HCT116 (cell line): ENCODE data around the gene RYR2. TPM values are rescaled to one million over a fixed set of nuclear protein-coding genes. Genes with fewer than 3 reads are reported as not detected.

Experiments used
- ATAC-seq: fragments of 200-7000 bp; cut with Tn5 transposase; 2 replicates; pipeline ENCODE4 v1.9.1; 2020; ENCODE audit warnings: mild to moderate bottlenecking, moderate library complexity
- BruUV-seq: library from RNA; stranded (reverse); fragments of 400-500 nt; replicated peaks from 2 replicates; lab custom pipeline; 2021; lab: Mats Ljungman, UMichigan
- CTCF ChIA-PET: fragments of 300-600 bp; sonication (Branson Sonifier 250); formaldehyde crosslinking; loops from one replicate; lab custom pipeline; 2021; ENCODE audit warnings: antibody characterized with exemption; lab: Charles Lee
- POLR2A ChIA-PET: fragments of 300-600, 350-600 bp; sonication (Branson Sonifier 250); formaldehyde crosslinking; loops from one replicate; lab custom pipeline; 2021; ENCODE audit warnings: antibody characterized with exemption; lab: Charles Lee
- RAD21 ChIA-PET, 2 experiments: fragments of 300-600 bp; sonication (Branson Sonifier 250); formaldehyde crosslinking; loops; one replicate each; lab custom pipeline; 2023; ENCODE audit warnings: low total read pairs in 2 of 2; ENCODE audit not compliant: uncharacterized antibody in 2 of 2, unreplicated experiment in 2 of 2, low non-redundant PET in 1 of 2; lab: Charles Lee
- DNase-seq: peaks from one replicate; pipeline ENCODE4 v3.0.0-alpha.2; 2010; ENCODE audit warnings: low read depth, low spot score
- H2AFZ ChIP-seq: fragments of 200-600 bp; shearing (Covaris generic), sonication (generic); 2 replicates; pipeline ENCODE4 v1.6.1; 2017; ENCODE audit warnings: low read depth, mixed run types, mixed read lengths, antibody characterized with exemption, low read length; ENCODE audit not compliant: poor library complexity, severe bottlenecking
- H3K27ac ChIP-seq: 2 replicates; pipeline ENCODE4 v1.5.1; 2012; ENCODE audit warnings: low read depth, low read length
- H3K27me3 ChIP-seq: fragments of 200-600 bp; sonication (generic); 2 replicates; pipeline ENCODE4 v1.6.1; 2016; ENCODE audit warnings: mixed run types, low read length, mixed read lengths; ENCODE audit not compliant: insufficient read depth
- H3K36me3 ChIP-seq, 2 experiments: fragments of 200-500 bp in 1 of 2; fragments of 200-600 bp in 1 of 2; sonication (Bioruptor generic) in 1 of 2; sonication (generic) in 1 of 2; 2 replicates each; pipeline versions ENCODE4 v1.5.1 to v1.6.1; 2014 to 2016; ENCODE audit warnings: low read length in 2 of 2, inconsistent platforms in 1 of 2, mixed read lengths in 1 of 2, mixed run types in 1 of 2; ENCODE audit not compliant: insufficient read depth in 2 of 2, control insufficient read depth in 1 of 2
- H3K4me1 ChIP-seq, 2 experiments: fragments of 200-600 bp in 1 of 2; sonication (generic) in 1 of 2; 2 replicates each; pipeline versions ENCODE4 v1.5.1 to v1.6.1; 2012 to 2017; ENCODE audit warnings: low read length in 2 of 2, inconsistent platforms in 1 of 2, mild to moderate bottlenecking in 1 of 2, mixed read lengths in 1 of 2, mixed run types in 1 of 2, moderate library complexity in 1 of 2; ENCODE audit not compliant: insufficient read depth in 2 of 2, control insufficient read depth in 1 of 2
- H3K4me2 ChIP-seq: fragments of 200-600 bp; sonication (generic); 2 replicates; pipeline ENCODE4 v1.6.1; 2017; ENCODE audit warnings: mixed run types, low read length, mixed read lengths
- H3K4me3 ChIP-seq, 2 experiments: fragments of 200-600 bp in 1 of 2; sonication (generic) in 1 of 2; replicated peaks in 1 of 2; 2 replicates each; pipeline ENCODE4 v1.5.1; 2011 to 2016; ENCODE audit warnings: low read length in 2 of 2, control low read depth in 1 of 2, low read depth in 1 of 2, mild to moderate bottlenecking in 1 of 2, mixed read lengths in 1 of 2, mixed run types in 1 of 2
- H3K79me2 ChIP-seq: fragments of 200-600 bp; sonication (generic); 2 replicates; pipeline ENCODE4 v1.6.1; 2017; ENCODE audit warnings: mild to moderate bottlenecking, mixed run types, low read length, moderate library complexity, mixed read lengths; ENCODE audit not compliant: insufficient read depth
- H3K9ac ChIP-seq: fragments of 200-600 bp; sonication (generic); 2 replicates; pipeline ENCODE4 v1.6.1; 2016; ENCODE audit warnings: low read length, mixed read lengths
- H3K9me2 ChIP-seq: fragments of 200-600 bp; sonication (generic), shearing (Covaris generic); 2 replicates; pipeline ENCODE4 v1.6.1; 2017; ENCODE audit warnings: mixed run types, mild to moderate bottlenecking, moderate library complexity; ENCODE audit not compliant: insufficient read depth
- H3K9me3 ChIP-seq, 2 experiments: fragments of 200-500 bp in 1 of 2; fragments of 200-600 bp in 1 of 2; sonication (Bioruptor generic) in 1 of 2; sonication (generic) in 1 of 2; 2 replicates each; pipeline ENCODE4 v1.6.1; 2014 to 2017; ENCODE audit warnings: low read length in 2 of 2, mixed read lengths in 2 of 2, inconsistent platforms in 1 of 2, low read depth in 1 of 2, mild to moderate bottlenecking in 1 of 2, mixed run types in 1 of 2, moderate library complexity in 1 of 2; ENCODE audit not compliant: control insufficient read depth in 1 of 2, insufficient read depth in 1 of 2
- H4K20me1 ChIP-seq: fragments of 200-600 bp; sonication (generic), shearing (Covaris generic); 2 replicates; pipeline ENCODE4 v1.6.1; 2017; ENCODE audit warnings: mixed run types, mild to moderate bottlenecking, moderate library complexity; ENCODE audit not compliant: insufficient read depth
- ATF3 ChIP-seq: IDR thresholded peaks from 2 replicates; pipeline ENCODE4 v1.6.1; 2012
- CBX3 ChIP-seq: IDR thresholded peaks from 2 replicates; pipeline ENCODE4 v1.6.1; 2012; ENCODE audit warnings: low read depth
- CTCF ChIP-seq, 3 experiments: fragments of 200-600 bp in 1 of 3; sonication (generic) in 1 of 3; IDR thresholded peaks in 2 of 3; conservative IDR thresholded peaks in 1 of 3; 2 replicates each; pipeline ENCODE4 v1.5.1; 2012 to 2017; ENCODE audit warnings: low read depth in 2 of 3, low read length in 2 of 3, antibody characterized with exemption in 1 of 3, borderline replicate concordance in 1 of 3, control low read depth in 1 of 3, mild to moderate bottlenecking in 1 of 3, mixed read lengths in 1 of 3, mixed run types in 1 of 3, moderate library complexity in 1 of 3; ENCODE audit not compliant: insufficient read depth in 1 of 3
- ELF1 ChIP-seq: IDR thresholded peaks from 2 replicates; pipeline ENCODE4 v1.6.1; 2012; ENCODE audit warnings: low read depth, borderline replicate concordance
- EZH2 ChIP-seq: fragments of 200-600 bp; sonication (generic); IDR thresholded peaks from 2 replicates; pipeline ENCODE4 v1.6.1; 2017; ENCODE audit warnings: antibody characterized with exemption, mixed run types
- EZH2phosphoT487 ChIP-seq: fragments of 200-600 bp; IDR thresholded peaks from 2 replicates; pipeline ENCODE4 v1.6.1; 2018; ENCODE audit warnings: antibody characterized with exemption, borderline replicate concordance
- FOSL1 ChIP-seq: IDR thresholded peaks from 2 replicates; pipeline ENCODE4 v1.6.1; 2012; ENCODE audit warnings: low read depth
- POLR2A ChIP-seq: IDR thresholded peaks from 2 replicates; pipeline ENCODE4 v1.7.0; 2011; ENCODE audit warnings: borderline replicate concordance; ENCODE audit not compliant: insufficient read depth, insufficient read length; ENCODE audit errors: extremely low read depth
- POLR2AphosphoS5 ChIP-seq: IDR thresholded peaks from 2 replicates; pipeline ENCODE4 v1.6.1; 2011; ENCODE audit warnings: mild to moderate bottlenecking, low read depth, low read length, moderate library complexity
- SIN3A ChIP-seq: IDR thresholded peaks from 2 replicates; pipeline ENCODE4 v1.6.1; 2012; ENCODE audit warnings: low read depth
- SP1 ChIP-seq: IDR thresholded peaks from 2 replicates; pipeline ENCODE4 v1.6.1; 2012; ENCODE audit warnings: low read depth
- ZBTB33 ChIP-seq: IDR thresholded peaks from 2 replicates; pipeline ENCODE4 v1.6.1; 2011; ENCODE audit warnings: mild to moderate bottlenecking, low read length, moderate library complexity; ENCODE audit not compliant: insufficient replicate concordance; ENCODE audit errors: extremely low read depth
- ZFX ChIP-seq: fragments of 450-650 bp; IDR thresholded peaks from 2 replicates; pipeline ENCODE4 v1.6.1; 2017
- intact Hi-C: fragments of 100-400 bp; cut with micrococcal nuclease; formaldehyde crosslinking; loops from 2 replicates; pipeline ENCODE4 v1.10.0; 2022
- total RNA-seq: library from RNA; stranded (reverse); gene quantifications from one replicate; pipeline ENCODE4 v1.2.1, GENCODE V29; 2021; ENCODE audit not compliant: unreplicated experiment
- TF ChIP-seq, protein P1 (sequence below): IDR thresholded peaks from 2 replicates; pipeline ENCODE4 v1.6.1; 2012

RYR2 gene
- total RNA-seq, 1 experiment from 2014 or later, result 0.02 TPM

GRCh38 chr1:237763137-237763536 lies 721.2 kb downstream of the RYR2 start:
- DNase-seq, result no peak
- Histone ChIP-seq H3K9me2 (no peaks in the 10 kb centered on the region), H3K36me3 (no peaks in the 10 kb centered on the region), H3K4me2 (no peak overlapping the region)
- intact Hi-C loops, result no loop called here
- no peak for ATAC-seq
- TF ChIP-seq EZH2phosphoT487, result no peak
- TF ChIP-seq ZFX, result no peak
- TF ChIP-seq ZBTB33, result no peak
- no peak for TF ChIP-seq SP1
- TF ChIP-seq ELF1, result no peak
- TF ChIP-seq, all 23 proteins: peak for 0
- Histone ChIP-seq H3K79me2 (no peaks in the 10 kb centered on the region), H3K4me3 (no peak overlapping the region), H4K20me1 (no peaks in the 10 kb centered on the region), H3K9ac (no peak overlapping the region), H3K27ac (no peak overlapping the region), H2AFZ (no peak overlapping the region), H3K27me3 (no peaks in the 10 kb centered on the region), H3K9me3 (peaks cover 0 to 13% of the 10 kb centered on the region in 2 experiments; a peak in 2 of 4 replicates), H3K4me1 (no peaks in the 10 kb centered on the region)
- ChIA-PET POLR2A (no interaction called here), RAD21 (no interaction called here), CTCF (no interaction called here)
- no TSS peak for BruUV-seq

- BruUV-seq, result no TSS peak
- no peaks in the 10 kb centered on the region for H3K36me3 ChIP-seq
- CTCF ChIA-PET, result no interaction called here
- no peaks in the 10 kb centered on the region for H4K20me1 ChIP-seq
- no peak overlapping the region for H3K4me3 ChIP-seq
- intact Hi-C loops, result no loop called here
- no peaks in the 10 kb centered on the region for H3K27me3 ChIP-seq
- ATAC-seq (no peak), DNase-seq (no peak)
- POLR2A ChIA-PET, result no interaction called here
- H3K27ac ChIP-seq, result no peak overlapping the region
- no peak overlapping the region for H3K4me2 ChIP-seq
- no peaks in the 10 kb centered on the region for H3K9me2 ChIP-seq
- H3K79me2 ChIP-seq, result no peaks in the 10 kb centered on the region
- peaks cover 0 to 16% of the 10 kb centered on the region in 2 experiments; a peak in 2 of 4 replicates for H3K9me3 ChIP-seq
- H2AFZ ChIP-seq, result no peak overlapping the region
- H3K4me1 ChIP-seq, result no peaks in the 10 kb centered on the region
- no peak overlapping the region for H3K9ac ChIP-seq
- RAD21 ChIA-PET, result no interaction called here
- TF ChIP-seq ATF3, result no peak
- TF ChIP-seq EZH2phosphoT487, result no peak
- TF ChIP-seq EZH2, result no peak
- no peak for TF ChIP-seq POLR2AphosphoS5
- TF ChIP-seq, protein P1, sequence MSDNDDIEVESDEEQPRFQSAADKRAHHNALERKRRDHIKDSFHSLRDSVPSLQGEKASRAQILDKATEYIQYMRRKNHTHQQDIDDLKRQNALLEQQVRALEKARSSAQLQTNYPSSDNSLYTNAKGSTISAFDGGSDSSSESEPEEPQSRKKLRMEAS, result no peak
- no peak for TF ChIP-seq CBX3
- no peak for TF ChIP-seq FOSL1
- no peak for TF ChIP-seq POLR2A
- no peak for TF ChIP-seq ZFX
- no peak for TF ChIP-seq SP1
- no peak for TF ChIP-seq CTCF (IDR thresholded peaks at IDR 0.05 in 2 of 3, conservative IDR thresholded peaks at IDR 0.05 in 1 of 3; ENCODE audit: borderline replicate concordance in 1 of 3, insufficient read depth in 1 of 3, low read depth in 2 of 3, low read length in 2 of 3)
- no peak for TF ChIP-seq SIN3A
Measured at GRCh38 chr1:237763751-237764150, 721.8 kb downstream of the RYR2 start.
